ENCODE results near the gene NUB1.

The NUB1 gene

GRCh38 chr7:151314401-151314800 is 27.2 kb upstream of the NUB1 start:
- no peak for DNase-seq (ENCODE audit: low read depth)

GRCh38 chr7:151315038-151315655 is 26.5 kb upstream of the NUB1 start:
- peak; percentile 23 for DNase-seq (ENCODE audit: low read depth)

GRCh38 chr7:151316896-151317295 is 24.7 kb upstream of the NUB1 start:
- no peak for DNase-seq (ENCODE audit: low read depth)

- no peak for DNase-seq (ENCODE audit: low read depth)
Measured at GRCh38 chr7:151317936-151318335, 23.7 kb upstream of the NUB1 start.

GRCh38 chr7:151319189-151319588 is 22.4 kb upstream of the NUB1 start:
- no peak for DNase-seq (ENCODE audit: low read depth)

GRCh38 chr7:151320263-151320845 is 21.3 kb upstream of the NUB1 start:
- no peak for DNase-seq (ENCODE audit: low read depth)

GRCh38 chr7:151321341-151321740 is 20.3 kb upstream of the NUB1 start:
- no peak for DNase-seq (ENCODE audit: low read depth)

- DNase-seq (ENCODE audit: low read depth): no peak
Measured at GRCh38 chr7:151322906-151323305, 18.7 kb upstream of the NUB1 start.

- no peak for DNase-seq (ENCODE audit: low read depth)
Measured at GRCh38 chr7:151327022-151327421, 14.6 kb upstream of the NUB1 start.

- DNase-seq (ENCODE audit: low read depth): no peak
Measured at GRCh38 chr7:151327659-151328058, 14.0 kb upstream of the NUB1 start.

- no peak for DNase-seq (ENCODE audit: low read depth)
Measured at GRCh38 chr7:151330181-151330580, 11.4 kb upstream of the NUB1 start.

GRCh38 chr7:151330661-151331060 is 11.0 kb upstream of the NUB1 start:
- no peak for DNase-seq (ENCODE audit: low read depth)

- no peak for DNase-seq (ENCODE audit: low read depth)
Measured at GRCh38 chr7:151334628-151335027, 7.0 kb upstream of the NUB1 start.

- no peak for DNase-seq (ENCODE audit: low read depth)
Measured at GRCh38 chr7:151336027-151336708, 5.4 kb upstream of the NUB1 start.

- no peak for DNase-seq (ENCODE audit: low read depth)
Measured at GRCh38 chr7:151337346-151337745, 4.3 kb upstream of the NUB1 start.

- DNase-seq (ENCODE audit: low read depth): no peak
Measured at GRCh38 chr7:151338809-151339208, 2.8 kb upstream of the NUB1 start.

- no peak for DNase-seq (ENCODE audit: low read depth)
Measured at GRCh38 chr7:151339651-151340382, 1.8 kb upstream of the NUB1 start.

GRCh38 chr7:151340794-151341356 is 737 bp upstream of the NUB1 start:
- DNase-seq (ENCODE audit: low read depth): no peak

GRCh38 chr7:151342102-151342646 is 562 bp downstream of the NUB1 start:
- DNase-seq (ENCODE audit: low read depth): no peak

GRCh38 chr7:151342811-151343210 is 1.2 kb downstream of the NUB1 start:
- no peak for DNase-seq (ENCODE audit: low read depth)

- DNase-seq (ENCODE audit: low read depth): no peak
Measured at GRCh38 chr7:151343516-151343915, 1.9 kb downstream of the NUB1 start.

Data from non-pigmented ciliary epithelial cell (primary cell).